ENCODE data around the gene TEX52. TPM values are rescaled to one million over a fixed set of nuclear protein-coding genes. Genes with fewer than 3 reads are reported as not detected.
A peak's percentile ranks its signal among the peaks of the same experiment; 100 is the strongest.

The TEX52 gene
- total RNA-seq, 6 experiments from 2014 or later, result not detected

- TF ChIP-seq CTCF (IDR thresholded peaks at IDR 0.05), result no peak
- no peaks in the 10 kb centered on the region for H3K9me3 Mint-ChIP-seq
- H3K27me3 Mint-ChIP-seq (ENCODE audit: insufficient read depth), result peaks cover 2% of the 10 kb centered on the region; the same call in 1 of the 2 replicates
- 0 out of 2 replicates have a peak, but pooled peaks cover 4% of the 10 kb centered on the region for H3K36me3 Mint-ChIP-seq (ENCODE audit: low read depth)
- no peak overlapping the region for H3K4me3 Mint-ChIP-seq
- H3K27ac Mint-ChIP-seq, result peak overlapping the region; percentile 42
- DNase-seq, result no peak
- peaks cover 20% of the 10 kb centered on the region for H3K4me1 Mint-ChIP-seq (ENCODE audit: low read depth)
Measured at GRCh38 chr12:2844786-2845185, 12.1 kb downstream of the TEX52 start.

DNA sequence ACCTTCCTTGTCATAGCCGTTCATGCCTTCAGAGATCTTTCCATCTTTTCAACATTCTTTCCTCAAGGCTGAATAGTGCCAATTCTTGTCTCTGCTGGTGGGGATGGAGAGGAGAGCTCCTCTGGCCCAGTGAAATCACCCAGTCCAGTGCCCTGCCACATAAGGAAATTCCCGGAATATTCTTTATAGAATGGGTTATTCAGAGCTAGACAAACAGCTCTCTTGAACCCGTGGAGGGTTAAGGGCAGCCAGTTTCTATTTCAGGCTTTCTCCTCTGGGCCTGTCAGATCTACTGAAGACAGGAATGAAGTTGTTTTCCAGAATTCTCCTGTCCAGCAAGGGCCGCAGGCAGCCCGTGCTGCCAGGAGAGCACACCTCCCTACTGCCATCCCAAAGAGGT is 13.9 kb downstream of the TEX52 start:
- no peak for TF ChIP-seq CTCF (IDR thresholded peaks at IDR 0.05)
- Mint-ChIP-seq H3K4me3 (no peak overlapping the region), H3K9me3 (no peaks in the 10 kb centered on the region), H3K36me3 (ENCODE audit: low read depth) (0 out of 2 replicates have a peak, but pooled peaks cover 4% of the 10 kb centered on the region), H3K27me3 (ENCODE audit: insufficient read depth) (no peaks in the 10 kb centered on the region; the same call in 1 of the 2 replicates), H3K27ac (no peak overlapping the region), H3K4me1 (ENCODE audit: low read depth) (peaks cover 14% of the 10 kb centered on the region)
- DNase-seq, result no peak

GRCh38 chr12:2841056-2841650 is 15.7 kb downstream of the TEX52 start:
- Mint-ChIP-seq H3K27ac (no peak overlapping the region), H3K4me1 (ENCODE audit: low read depth) (peaks cover 14% of the 10 kb centered on the region), H3K27me3 (ENCODE audit: insufficient read depth) (no peaks in the 10 kb centered on the region), H3K9me3 (no peaks in the 10 kb centered on the region), H3K4me3 (no peak overlapping the region), H3K36me3 (ENCODE audit: low read depth) (0 out of 2 replicates have a peak, but pooled peaks cover 4% of the 10 kb centered on the region)
- DNase-seq, result no peak
- TF ChIP-seq CTCF (IDR thresholded peaks at IDR 0.05), result no peak

DNA sequence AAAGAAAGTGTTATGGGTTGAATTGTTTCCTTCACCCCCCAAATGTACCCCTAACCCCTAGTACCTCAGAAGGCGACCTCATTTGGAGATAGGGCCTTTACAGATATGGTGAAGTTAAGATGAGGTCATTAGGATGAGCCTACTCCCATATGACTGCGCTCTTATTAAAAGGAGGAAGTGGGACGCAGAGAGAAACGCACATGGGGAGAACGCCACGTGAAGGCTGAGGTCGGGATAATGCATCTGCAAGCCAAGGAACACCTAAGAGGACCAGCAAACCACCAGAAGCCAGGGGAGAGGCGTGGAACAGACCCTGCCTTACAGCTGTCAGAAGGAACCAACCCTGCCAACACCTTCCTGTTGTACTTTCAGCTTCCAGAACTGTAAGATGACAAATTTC is 20.3 kb downstream of the TEX52 start:
- Mint-ChIP-seq H3K27me3 (ENCODE audit: insufficient read depth) (peaks cover 8% of the 10 kb centered on the region), H3K27ac (no peak overlapping the region), H3K36me3 (ENCODE audit: low read depth) (peaks cover 4% of the 10 kb centered on the region; the same call in 1 of the 2 replicates), H3K4me3 (no peak overlapping the region), H3K4me1 (ENCODE audit: low read depth) (peaks cover 12% of the 10 kb centered on the region; the same call in 1 of the 2 replicates), H3K9me3 (no peaks in the 10 kb centered on the region)
- DNase-seq, result no peak
- TF ChIP-seq CTCF (IDR thresholded peaks at IDR 0.05), result no peak

- H3K9me3 Mint-ChIP-seq, result no peaks in the 10 kb centered on the region
- peaks cover 5% of the 10 kb centered on the region; the same call in 1 of the 2 replicates for H3K36me3 Mint-ChIP-seq (ENCODE audit: low read depth)
- H3K27ac Mint-ChIP-seq, result no peak overlapping the region
- no peak for DNase-seq
- H3K4me1 Mint-ChIP-seq (ENCODE audit: low read depth), result peaks cover 12% of the 10 kb centered on the region; the same call in 1 of the 2 replicates
- no peak overlapping the region for H3K4me3 Mint-ChIP-seq
- TF ChIP-seq CTCF (IDR thresholded peaks at IDR 0.05), result no peak
- peaks cover 9% of the 10 kb centered on the region for H3K27me3 Mint-ChIP-seq (ENCODE audit: insufficient read depth)
Measured at GRCh38 chr12:2835691-2836403, 21.0 kb downstream of the TEX52 start.

Data from HFFc6 (cell line).